ENCODE results near the gene NCBP2L. TPM values are rescaled to one million over a fixed set of nuclear protein-coding genes. Genes with fewer than 3 reads are reported as not detected.

The NCBP2L gene
- total RNA-seq, 1 donor from 2014 or later, result not detected

DNA sequence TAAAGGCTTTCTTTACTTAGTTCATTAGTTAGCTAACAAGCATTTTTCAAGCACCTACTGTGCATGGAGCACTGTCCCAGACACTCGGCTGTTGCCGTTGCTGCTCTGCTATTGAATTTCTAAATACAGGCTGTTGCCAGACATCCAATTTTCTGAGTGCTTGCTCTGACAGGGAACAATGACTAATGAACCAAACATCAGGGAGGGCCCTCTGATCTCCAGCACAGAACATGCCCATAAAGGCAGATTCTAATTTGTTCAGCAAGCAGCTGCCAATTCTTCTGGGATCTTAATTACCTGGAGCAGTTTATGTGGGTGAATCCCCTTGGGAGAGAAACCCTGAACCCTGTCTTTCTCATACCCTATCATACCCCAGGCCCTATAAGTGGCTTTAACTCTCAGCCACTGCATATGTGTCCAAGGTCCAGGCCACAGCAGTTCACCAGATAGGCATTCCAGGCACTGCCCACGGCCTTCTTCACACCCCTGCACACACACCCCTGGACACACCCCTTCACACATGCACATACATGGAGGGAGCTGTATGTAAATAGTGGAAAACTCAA is 29.9 kb upstream of the NCBP2L start:
- H3K27me3 ChIP-seq (ENCODE audit: control insufficient read depth, insufficient read depth, low read length), result no peaks in the 10 kb centered on the region
- peak; percentile 80 for FAIRE-seq
- no peak for TF ChIP-seq CTCF (IDR thresholded peaks at IDR 0.05; ENCODE audit: insufficient read depth, low read length, severe bottlenecking)
- no peak overlapping the region for H3K4me3 ChIP-seq (ENCODE audit: low read depth, low read length)
- peak; percentile 86 for DNase-seq (ENCODE audit: low read depth)
- H3K36me3 ChIP-seq (ENCODE audit: control insufficient read depth, insufficient read depth, low read length), result no peaks in the 10 kb centered on the region

DNA sequence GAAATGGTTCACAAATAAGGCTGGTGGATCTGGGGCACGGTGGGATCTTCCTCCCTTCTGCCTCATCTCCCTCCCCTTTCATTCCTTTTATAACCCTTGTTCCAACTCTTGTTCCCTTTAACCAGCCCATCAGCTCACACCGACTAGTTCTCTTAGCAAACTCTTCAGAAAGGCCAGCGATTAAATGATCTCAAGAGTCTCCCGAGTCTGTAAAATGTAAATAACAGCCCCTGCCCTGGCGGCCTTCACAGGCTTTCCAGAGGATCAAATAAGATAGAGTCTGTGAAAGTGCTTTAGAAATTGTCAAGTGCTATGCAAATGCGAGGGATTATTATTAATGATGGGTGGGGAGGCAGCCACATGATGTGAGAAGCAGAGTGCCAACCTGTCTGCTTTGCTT is 29.0 kb upstream of the NCBP2L start:
- H3K4me3 ChIP-seq (ENCODE audit: low read depth, low read length), result no peak overlapping the region
- DNase-seq (ENCODE audit: low read depth) (no peak), FAIRE-seq (no peak)
- H3K36me3 ChIP-seq (ENCODE audit: control insufficient read depth, insufficient read depth, low read length), result no peaks in the 10 kb centered on the region
- no peaks in the 10 kb centered on the region for H3K27me3 ChIP-seq (ENCODE audit: control insufficient read depth, insufficient read depth, low read length)
- TF ChIP-seq CTCF (IDR thresholded peaks at IDR 0.05; ENCODE audit: insufficient read depth, low read length, severe bottlenecking), result no peak

GRCh38 chrX:107750263-107750662 is 27.3 kb upstream of the NCBP2L start:
- Histone ChIP-seq H3K4me3 (ENCODE audit: low read depth, low read length) (no peak overlapping the region), H3K36me3 (ENCODE audit: control insufficient read depth, insufficient read depth, low read length) (no peaks in the 10 kb centered on the region), H3K27me3 (ENCODE audit: control insufficient read depth, insufficient read depth, low read length) (no peaks in the 10 kb centered on the region)
- no peak for FAIRE-seq
- TF ChIP-seq CTCF (IDR thresholded peaks at IDR 0.05; ENCODE audit: insufficient read depth, low read length, severe bottlenecking), result no peak
- no peak for DNase-seq (ENCODE audit: low read depth)

- DNase-seq (ENCODE audit: low read depth) (no peak), FAIRE-seq (no peak)
- no peak for TF ChIP-seq CTCF (IDR thresholded peaks at IDR 0.05; ENCODE audit: insufficient read depth, low read length, severe bottlenecking)
These were observed 26.6 kb upstream of the NCBP2L start for GRCh38 chrX:107750861-107751445.

GRCh38 chrX:107752043-107752442 is 25.5 kb upstream of the NCBP2L start:
- FAIRE-seq (no peak), DNase-seq (ENCODE audit: low read depth) (no peak)
- Histone ChIP-seq H3K36me3 (ENCODE audit: control insufficient read depth, insufficient read depth, low read length) (no peaks in the 10 kb centered on the region), H3K4me3 (ENCODE audit: low read depth, low read length) (no peak overlapping the region), H3K27me3 (ENCODE audit: control insufficient read depth, insufficient read depth, low read length) (no peaks in the 10 kb centered on the region)
- TF ChIP-seq CTCF (IDR thresholded peaks at IDR 0.05; ENCODE audit: insufficient read depth, low read length, severe bottlenecking), result no peak

More at GRCh38 chrX:107750861-107751445, 26.6 kb upstream of the NCBP2L start:
- H3K4me3 ChIP-seq (ENCODE audit: low read depth, low read length), result no peak overlapping the region
- H3K36me3 ChIP-seq (ENCODE audit: control insufficient read depth, insufficient read depth, low read length), result no peaks in the 10 kb centered on the region
- H3K27me3 ChIP-seq (ENCODE audit: control insufficient read depth, insufficient read depth, low read length), result no peaks in the 10 kb centered on the region

- Histone ChIP-seq H3K36me3 (ENCODE audit: control insufficient read depth, insufficient read depth, low read length) (no peaks in the 10 kb centered on the region), H3K27me3 (ENCODE audit: control insufficient read depth, insufficient read depth, low read length) (no peaks in the 10 kb centered on the region), H3K4me3 (ENCODE audit: low read depth, low read length) (no peak overlapping the region)
- TF ChIP-seq CTCF (IDR thresholded peaks at IDR 0.05; ENCODE audit: insufficient read depth, low read length, severe bottlenecking), result no peak
- FAIRE-seq, result no peak
- no peak for DNase-seq (ENCODE audit: low read depth)
These were observed 24.8 kb upstream of the NCBP2L start for GRCh38 chrX:107752714-107753113.
